ENCODE results near the gene MIPOL1. TPM values are rescaled to one million over a fixed set of nuclear protein-coding genes. Genes with fewer than 3 reads are reported as not detected.

The MIPOL1 gene
- total and polyA plus RNA-seq, 2 of the 4 experiments (the other 2 are of a cell fraction), result 2.7 to 5.9 TPM

DNA sequence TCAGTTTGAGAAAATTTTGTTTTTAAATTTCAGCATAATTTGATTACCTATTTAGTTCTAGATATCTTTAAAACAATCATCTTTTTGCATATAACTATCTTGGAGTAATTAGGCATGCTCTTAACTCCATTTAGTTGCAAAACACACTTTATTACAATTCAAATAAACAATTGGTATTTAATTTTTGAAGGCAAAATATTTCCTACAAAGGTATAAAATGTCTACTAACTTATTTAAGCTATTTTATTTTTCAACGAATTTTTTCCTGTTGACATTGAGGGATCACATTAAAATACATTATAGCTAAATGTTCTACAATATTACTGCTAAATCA is 389.0 kb downstream of the MIPOL1 start:
- Histone ChIP-seq H4K20me1 (ENCODE audit: insufficient read depth, low read length) (peaks cover 8% of the 10 kb centered on the region; the same call in 1 of the 2 replicates), H2AK5ac (ENCODE audit: low read depth, low read length) (no peak overlapping the region), H2BK120ac (ENCODE audit: low read depth, low read length) (no peak overlapping the region), H3K4ac (ENCODE audit: low read depth, low read length) (no peak overlapping the region), H3K27me3 (ENCODE audit: control insufficient read depth, insufficient read depth, low read length) (peaks cover 84% of the 10 kb centered on the region), H3K9ac (ENCODE audit: low read depth, low read length) (no peak overlapping the region), H3K18ac (ENCODE audit: low read depth, low read length) (no peak overlapping the region), H3K9me3 (ENCODE audit: control insufficient read depth, insufficient read depth, low read length) (peaks cover 18% of the 10 kb centered on the region; the same call in 1 of the 2 replicates), H4K5ac (ENCODE audit: low read depth, low read length) (no peak overlapping the region), H2BK15ac (ENCODE audit: low read depth, low read length) (no peak overlapping the region), H2BK5ac (ENCODE audit: low read depth, low read length, poor library complexity, severe bottlenecking) (no peak overlapping the region), H2BK20ac (ENCODE audit: low read depth, low read length) (no peak overlapping the region), H2AK9ac (replicated peaks; ENCODE audit: low read depth, low read length, poor library complexity) (no peak overlapping the region), H3K56ac (ENCODE audit: extremely low read depth, insufficient read depth, low read length) (no peak overlapping the region), H3K79me1 (ENCODE audit: low read depth in 1 of 2, low read length in 2 of 2) (no peaks in the 10 kb centered on the region), H4K8ac (ENCODE audit: low read depth in 2 of 2, low read length in 2 of 2) (no peak overlapping the region), H3K4me1 (ENCODE audit: control insufficient read depth, insufficient read depth, low read length) (peaks cover 3% of the 10 kb centered on the region; the same call in 1 of the 2 replicates), H3K4me2 (ENCODE audit: low read depth, low read length) (no peak overlapping the region), H3K14ac (replicated peaks; ENCODE audit: low read depth, low read length) (no peak overlapping the region), H2AFZ (replicated peaks; ENCODE audit: low read length, poor library complexity) (no peak overlapping the region), H3K9me1 (ENCODE audit: insufficient read depth, low read length) (no peaks in the 10 kb centered on the region), H3K23ac (ENCODE audit: low read depth, low read length) (no peak overlapping the region), H4K91ac (ENCODE audit: insufficient read depth, low read depth, low read length) (no peak overlapping the region), H3K27ac (ENCODE audit: insufficient read depth, low read length) (no peak overlapping the region), H3K4me3 (ENCODE audit: insufficient read depth, low read depth, low read length) (no peak overlapping the region), H3K36me3 (ENCODE audit: control insufficient read depth, insufficient read depth, low read length) (no peaks in the 10 kb centered on the region)
- POLR2A ChIA-PET (ENCODE audit: unreplicated experiment), result no interaction called here
- DNase-seq (no peak), ATAC-seq (ENCODE audit: low read depth) (no peak)
- WGBS, 2 experiments (ENCODE audit: extremely low coverage in 2 of 2, insufficient read length in 1 of 2), result no CpG with 5 or more reads among the region's 1 CpG
- intact Hi-C loops (cut with micrococcal nuclease), result no loop called here
- in situ Hi-C loops (cut with MboI; ENCODE audit: low sequenced_read_pairs), result loop anchor here (10.0 kb wide), 1 partner anchor 342 kb away; no protein-coding TSS in a partner anchor
- BruUV-seq (replicated peaks), result no TSS peak
- CTCF ChIA-PET, result interaction anchor here (1.0 kb wide), 1 partner anchor 356 kb away, joined by 3 read pairs; no protein-coding TSS in a partner anchor
- no peak for TF ChIP-seq MAZ (IDR thresholded peaks at IDR 0.05; ENCODE audit: borderline replicate concordance, low read depth, low read length)
- no peak for TF ChIP-seq RAD21 (IDR thresholded peaks at IDR 0.05; ENCODE audit: low read length)
- no peak for TF ChIP-seq SMC3 (IDR thresholded peaks at IDR 0.05; ENCODE audit: low read depth, low read length)
- TF ChIP-seq, protein P1, sequence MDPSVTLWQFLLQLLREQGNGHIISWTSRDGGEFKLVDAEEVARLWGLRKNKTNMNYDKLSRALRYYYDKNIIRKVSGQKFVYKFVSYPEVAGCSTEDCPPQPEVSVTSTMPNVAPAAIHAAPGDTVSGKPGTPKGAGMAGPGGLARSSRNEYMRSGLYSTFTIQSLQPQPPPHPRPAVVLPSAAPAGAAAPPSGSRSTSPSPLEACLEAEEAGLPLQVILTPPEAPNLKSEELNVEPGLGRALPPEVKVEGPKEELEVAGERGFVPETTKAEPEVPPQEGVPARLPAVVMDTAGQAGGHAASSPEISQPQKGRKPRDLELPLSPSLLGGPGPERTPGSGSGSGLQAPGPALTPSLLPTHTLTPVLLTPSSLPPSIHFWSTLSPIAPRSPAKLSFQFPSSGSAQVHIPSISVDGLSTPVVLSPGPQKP (IDR thresholded peaks at IDR 0.05; ENCODE audit: borderline replicate concordance, low read depth, low read length), result no peak
- TF ChIP-seq BHLHE40 (IDR thresholded peaks at IDR 0.05; ENCODE audit: low read depth, low read length), result no peak
- no peak for TF ChIP-seq RFX5 (IDR thresholded peaks at IDR 0.05; ENCODE audit: low read depth, low read length)
- no peak for TF ChIP-seq MXI1 (IDR thresholded peaks at IDR 0.05; ENCODE audit: borderline replicate concordance, low read depth, low read length)
- dilution Hi-C loops (cut with HindIII; ENCODE audit: low sequenced_read_pairs, unreplicated experiment), result no loop called here
